MM.1S (cell line): ENCODE results near the gene GBF1.

Experiments used
- DNase-seq: peaks from one replicate; pipeline ENCODE4 v3.0.0-alpha.2; 2015
- H2AFZ ChIP-seq: fragments of 300-600 bp; sonication (generic); 2 replicates; pipeline ENCODE4 v1.6.0; 2016; ENCODE audit warnings: antibody characterized with exemption, low read length
- H3F3A ChIP-seq: fragments of 300-600 bp; sonication (generic); 2 replicates; pipeline ENCODE4 v1.6.1; 2016; ENCODE audit warnings: mild to moderate bottlenecking, antibody characterized with exemption, low read length, moderate library complexity, mixed read lengths; ENCODE audit not compliant: insufficient read depth
- H3K27ac ChIP-seq: fragments of 300-600 bp; sonication (generic); 2 replicates; pipeline ENCODE4 v1.5.1; 2016; ENCODE audit warnings: mild to moderate bottlenecking, low read length
- H3K27me3 ChIP-seq: fragments of 300-600 bp; sonication (generic); replicated peaks from 2 replicates; pipeline ENCODE4 v1.6.0; 2016; ENCODE audit warnings: low read length; ENCODE audit not compliant: insufficient read depth
- H3K36me3 ChIP-seq: fragments of 300-600 bp; sonication (generic); replicated peaks from 2 replicates; pipeline ENCODE4 v1.6.1; 2016; ENCODE audit warnings: mild to moderate bottlenecking, low read length, mixed read lengths; ENCODE audit not compliant: insufficient read depth
- H3K4me1 ChIP-seq: fragments of 300-600 bp; sonication (generic); 2 replicates; pipeline ENCODE4 v1.6.1; 2016; ENCODE audit warnings: low read length, mixed read lengths
- H3K4me2 ChIP-seq: fragments of 300-600 bp; sonication (generic); 2 replicates; pipeline ENCODE4 v1.6.0; 2016; ENCODE audit warnings: low read depth, low read length
- H3K4me3 ChIP-seq: fragments of 300-600 bp; sonication (generic); 2 replicates; pipeline ENCODE4 v1.5.1; 2016; ENCODE audit warnings: low read length, mixed read lengths
- H3K79me2 ChIP-seq: fragments of 300-600 bp; sonication (generic); 2 replicates; pipeline ENCODE4 v1.6.1; 2016; ENCODE audit warnings: mixed run types, low read length, mixed read lengths
- H3K9ac ChIP-seq: fragments of 300-600 bp; sonication (generic); 2 replicates; pipeline ENCODE4 v1.6.1; 2016; ENCODE audit warnings: low read length, mixed read lengths
- H3K9me2 ChIP-seq: fragments of 300-600 bp; sonication (generic); replicated peaks from 2 replicates; pipeline ENCODE4 v1.6.1; 2016; ENCODE audit warnings: mild to moderate bottlenecking, low read length, mixed read lengths; ENCODE audit not compliant: insufficient read depth
- H3K9me3 ChIP-seq: fragments of 300-600 bp; sonication (generic); replicated peaks from 2 replicates; pipeline ENCODE4 v1.6.1; 2016; ENCODE audit warnings: mild to moderate bottlenecking, low read length, mixed read lengths; ENCODE audit not compliant: insufficient read depth
- H4K20me1 ChIP-seq: fragments of 300-600 bp; sonication (generic); 2 replicates; pipeline ENCODE4 v1.6.1; 2016; ENCODE audit warnings: mild to moderate bottlenecking, low read length, moderate library complexity, mixed read lengths; ENCODE audit not compliant: insufficient read depth
- EZH2 ChIP-seq: fragments of 300-600 bp; sonication (generic); optimal IDR thresholded peaks from 2 replicates; pipeline ENCODE3; 2017; ENCODE audit warnings: low read depth, mild to moderate bottlenecking, antibody characterized with exemption, low read length, mixed read lengths
- EZH2phosphoT487 ChIP-seq: fragments of 300-600 bp; sonication (generic); IDR thresholded peaks from 2 replicates; pipeline ENCODE4 v1.6.1; 2018; ENCODE audit warnings: antibody characterized with exemption, low read length
- TF ChIP-seq, protein P1 (sequence below): fragments of 300-600 bp; sonication (generic); IDR thresholded peaks from 2 replicates; pipeline ENCODE4 v1.5.1; 2016; ENCODE audit warnings: antibody characterized with exemption, low read length, mixed read lengths

The GBF1 gene

DNA sequence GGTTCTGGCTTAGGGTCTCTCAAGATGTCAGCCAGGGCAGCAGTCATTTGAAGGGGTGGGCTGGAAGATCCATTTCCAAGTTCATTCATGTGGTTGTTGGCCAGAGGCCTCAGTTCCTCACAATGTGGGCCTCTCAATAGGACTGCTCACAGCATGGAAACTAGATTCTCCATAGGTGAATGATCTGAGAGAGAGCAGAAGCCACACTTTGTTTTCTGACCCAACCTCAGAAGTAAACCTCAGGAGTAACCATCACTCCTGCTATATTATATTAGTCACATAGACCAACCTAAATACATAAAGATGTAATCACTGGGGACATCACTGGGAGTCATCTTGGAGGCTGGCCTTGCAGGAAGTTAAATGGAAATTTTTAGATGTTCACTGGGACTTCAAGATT is 42.2 kb downstream of the GBF1 start:
- Histone ChIP-seq H3K27me3 (no peaks in the 10 kb centered on the region), H3K9me2 (no peaks in the 10 kb centered on the region), H3K9me3 (no peaks in the 10 kb centered on the region), H3K4me3 (no peak overlapping the region), H2AFZ (no peak overlapping the region), H3K4me1 (no peaks in the 10 kb centered on the region), H3K9ac (no peak overlapping the region), H3K79me2 (peaks cover 88% of the 10 kb centered on the region), H3K27ac (no peak overlapping the region), H3K4me2 (no peak overlapping the region), H3K36me3 (no peaks in the 10 kb centered on the region), H3F3A (0 out of 2 replicates have a peak, but pooled peaks cover 4% of the 10 kb centered on the region), H4K20me1 (peaks cover 19% of the 10 kb centered on the region)
- TF ChIP-seq, protein P1, sequence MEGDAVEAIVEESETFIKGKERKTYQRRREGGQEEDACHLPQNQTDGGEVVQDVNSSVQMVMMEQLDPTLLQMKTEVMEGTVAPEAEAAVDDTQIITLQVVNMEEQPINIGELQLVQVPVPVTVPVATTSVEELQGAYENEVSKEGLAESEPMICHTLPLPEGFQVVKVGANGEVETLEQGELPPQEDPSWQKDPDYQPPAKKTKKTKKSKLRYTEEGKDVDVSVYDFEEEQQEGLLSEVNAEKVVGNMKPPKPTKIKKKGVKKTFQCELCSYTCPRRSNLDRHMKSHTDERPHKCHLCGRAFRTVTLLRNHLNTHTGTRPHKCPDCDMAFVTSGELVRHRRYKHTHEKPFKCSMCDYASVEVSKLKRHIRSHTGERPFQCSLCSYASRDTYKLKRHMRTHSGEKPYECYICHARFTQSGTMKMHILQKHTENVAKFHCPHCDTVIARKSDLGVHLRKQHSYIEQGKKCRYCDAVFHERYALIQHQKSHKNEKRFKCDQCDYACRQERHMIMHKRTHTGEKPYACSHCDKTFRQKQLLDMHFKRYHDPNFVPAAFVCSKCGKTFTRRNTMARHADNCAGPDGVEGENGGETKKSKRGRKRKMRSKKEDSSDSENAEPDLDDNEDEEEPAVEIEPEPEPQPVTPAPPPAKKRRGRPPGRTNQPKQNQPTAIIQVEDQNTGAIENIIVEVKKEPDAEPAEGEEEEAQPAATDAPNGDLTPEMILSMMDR, result no peak
- TF ChIP-seq EZH2 (no peak), EZH2phosphoT487 (no peak)
- no peak for DNase-seq

DNA sequence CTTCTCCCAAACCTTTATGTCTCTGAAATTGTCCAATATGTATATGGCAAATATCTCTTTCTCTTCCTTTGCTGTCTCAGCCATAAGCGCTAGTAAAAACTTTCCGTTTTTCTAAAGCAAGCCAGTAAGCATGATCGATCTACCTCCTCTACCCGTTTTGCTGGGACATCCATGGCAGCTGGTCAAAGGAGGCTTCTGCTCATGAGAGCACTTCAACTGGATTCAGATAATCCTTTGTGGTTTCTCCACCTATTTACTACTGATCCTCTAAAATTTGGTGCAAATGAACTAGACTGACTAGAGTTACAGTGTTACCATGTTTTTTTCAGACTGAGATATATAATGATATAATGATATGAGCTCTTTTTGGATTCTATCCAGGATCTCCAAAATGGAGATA is 42.7 kb downstream of the GBF1 start:
- Histone ChIP-seq H3K9me3 (no peaks in the 10 kb centered on the region), H3K4me1 (no peaks in the 10 kb centered on the region), H3F3A (0 out of 2 replicates have a peak, but pooled peaks cover 4% of the 10 kb centered on the region), H4K20me1 (peaks cover 14% of the 10 kb centered on the region; the same call in 1 of the 2 replicates), H3K27ac (no peak overlapping the region), H3K9me2 (no peaks in the 10 kb centered on the region), H3K4me2 (no peak overlapping the region), H3K9ac (no peak overlapping the region), H3K79me2 (peaks cover 88% of the 10 kb centered on the region), H3K4me3 (no peak overlapping the region), H3K36me3 (no peaks in the 10 kb centered on the region), H3K27me3 (no peaks in the 10 kb centered on the region), H2AFZ (no peak overlapping the region)
- DNase-seq, result no peak
- TF ChIP-seq EZH2, result no peak
- TF ChIP-seq, protein P1, result no peak
- TF ChIP-seq EZH2phosphoT487, result no peak

DNA sequence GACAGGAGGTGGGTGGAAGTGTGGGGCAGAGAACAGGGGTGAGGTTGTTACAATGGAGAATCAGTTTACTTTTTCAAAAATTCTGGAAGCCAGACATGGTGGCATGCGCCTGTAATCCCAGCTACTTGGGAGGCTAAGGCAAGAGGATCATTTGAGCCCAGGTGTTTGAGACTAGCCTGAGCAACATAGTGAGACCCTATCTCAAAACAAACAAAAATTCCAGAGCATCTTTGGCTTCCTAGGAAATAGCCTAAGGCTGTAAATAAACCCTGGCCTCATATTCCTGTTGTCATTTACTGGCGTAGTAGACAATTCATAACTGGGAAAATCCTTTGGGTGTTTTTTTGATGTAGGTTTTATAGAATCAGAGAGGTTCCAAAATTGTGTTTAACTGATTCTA is 44.0 kb downstream of the GBF1 start:
- Histone ChIP-seq H4K20me1 (peaks cover 9% of the 10 kb centered on the region; the same call in 1 of the 2 replicates), H3K9ac (no peak overlapping the region), H3K4me1 (no peaks in the 10 kb centered on the region), H3K4me2 (no peak overlapping the region), H3K79me2 (peaks cover 80% of the 10 kb centered on the region), H3K9me2 (no peaks in the 10 kb centered on the region), H3K4me3 (no peak overlapping the region), H2AFZ (no peak overlapping the region), H3F3A (no peaks in the 10 kb centered on the region), H3K36me3 (no peaks in the 10 kb centered on the region), H3K9me3 (no peaks in the 10 kb centered on the region), H3K27ac (no peak overlapping the region), H3K27me3 (no peaks in the 10 kb centered on the region)
- TF ChIP-seq EZH2 (no peak), EZH2phosphoT487 (no peak)
- TF ChIP-seq, protein P1, result no peak
- DNase-seq, result no peak
